OCI-LY3 (cell line): ENCODE data around the gene SGCA.

Source experiments
- CTCF ChIP-seq: fragments of 200-600, 300-600 bp; sonication (generic); IDR thresholded peaks from 2 replicates; pipeline ENCODE4 v1.5.1; 2014; ENCODE audit warnings: antibody characterized with exemption, low read length, low read depth
- EZH2phosphoT487 ChIP-seq: fragments of 200-600 bp; shearing (Covaris generic); IDR thresholded peaks from 2 replicates; pipeline ENCODE4 v1.6.1; 2018; ENCODE audit warnings: antibody characterized with exemption, mixed run types, low read depth

GRCh38 chr17:50134206-50135110 lies 31.3 kb upstream of the SGCA start:
- TF ChIP-seq CTCF, result no peak
- no peak for TF ChIP-seq EZH2phosphoT487
